ENCODE data around the gene SLC35A2.

GRCh38 chrX:48948589-48948988, 37.1 kb upstream of the SLC35A2 start:
- no peak for TF ChIP-seq POLR2A (IDR thresholded peaks at IDR 0.05)
- TF ChIP-seq, protein P1, sequence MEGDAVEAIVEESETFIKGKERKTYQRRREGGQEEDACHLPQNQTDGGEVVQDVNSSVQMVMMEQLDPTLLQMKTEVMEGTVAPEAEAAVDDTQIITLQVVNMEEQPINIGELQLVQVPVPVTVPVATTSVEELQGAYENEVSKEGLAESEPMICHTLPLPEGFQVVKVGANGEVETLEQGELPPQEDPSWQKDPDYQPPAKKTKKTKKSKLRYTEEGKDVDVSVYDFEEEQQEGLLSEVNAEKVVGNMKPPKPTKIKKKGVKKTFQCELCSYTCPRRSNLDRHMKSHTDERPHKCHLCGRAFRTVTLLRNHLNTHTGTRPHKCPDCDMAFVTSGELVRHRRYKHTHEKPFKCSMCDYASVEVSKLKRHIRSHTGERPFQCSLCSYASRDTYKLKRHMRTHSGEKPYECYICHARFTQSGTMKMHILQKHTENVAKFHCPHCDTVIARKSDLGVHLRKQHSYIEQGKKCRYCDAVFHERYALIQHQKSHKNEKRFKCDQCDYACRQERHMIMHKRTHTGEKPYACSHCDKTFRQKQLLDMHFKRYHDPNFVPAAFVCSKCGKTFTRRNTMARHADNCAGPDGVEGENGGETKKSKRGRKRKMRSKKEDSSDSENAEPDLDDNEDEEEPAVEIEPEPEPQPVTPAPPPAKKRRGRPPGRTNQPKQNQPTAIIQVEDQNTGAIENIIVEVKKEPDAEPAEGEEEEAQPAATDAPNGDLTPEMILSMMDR (IDR thresholded peaks at IDR 0.05): no peak
